Left hindlimb (tissue), 1 donor: ENCODE data around the gene CATSPER4.
"Not testable (repeated sequence)": the region's sequence is repeated elsewhere in the genome, so short reads cannot be mapped to it uniquely, and the experiment has no call there.

Experiments
- DNase-seq: peaks from one replicate; pipeline ENCODE4 v3.0.0-alpha.2; 2018

Gene CATSPER4

DNA sequence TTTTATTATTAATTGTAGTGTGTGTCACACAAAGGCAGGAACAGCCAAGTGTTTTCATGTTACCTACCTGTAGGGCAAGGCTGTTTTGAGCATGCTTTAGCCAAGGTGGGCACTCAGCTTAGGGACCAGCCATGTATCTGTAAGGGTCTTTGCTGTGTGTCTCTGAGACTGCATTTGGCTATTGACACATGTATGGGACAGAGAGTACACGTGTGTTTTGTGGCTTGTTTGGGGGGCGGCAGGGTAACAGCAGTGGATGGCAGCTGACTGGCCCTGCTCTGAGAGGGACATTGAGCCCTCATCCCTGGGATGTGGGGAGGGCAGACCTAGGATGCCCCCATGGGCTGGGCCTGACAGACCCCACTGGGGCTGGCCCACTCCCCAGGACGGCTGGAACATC is 6.9 kb downstream of the CATSPER4 start:
- DNase-seq, result no peak

DNA sequence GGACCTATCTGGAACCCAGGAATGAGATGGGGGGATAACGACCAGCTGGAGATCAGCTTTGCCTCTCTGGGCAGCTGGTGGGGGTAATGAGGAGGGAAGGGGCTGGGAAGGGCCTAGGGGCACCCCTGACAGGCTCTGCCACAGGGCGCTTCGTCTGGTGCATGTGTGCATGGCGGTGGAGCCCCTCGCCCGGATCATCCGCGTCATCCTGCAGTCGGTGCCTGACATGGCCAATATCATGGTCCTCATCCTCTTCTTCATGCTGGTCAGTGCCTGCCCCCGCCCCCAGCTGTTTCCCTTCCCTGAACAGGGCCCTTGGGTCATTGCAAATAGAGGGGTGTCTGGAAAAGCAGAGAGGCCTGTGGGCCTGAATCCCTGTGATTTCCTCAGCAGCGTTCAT is 7.4 kb downstream of the CATSPER4 start:
- DNase-seq, result no peak

DNA sequence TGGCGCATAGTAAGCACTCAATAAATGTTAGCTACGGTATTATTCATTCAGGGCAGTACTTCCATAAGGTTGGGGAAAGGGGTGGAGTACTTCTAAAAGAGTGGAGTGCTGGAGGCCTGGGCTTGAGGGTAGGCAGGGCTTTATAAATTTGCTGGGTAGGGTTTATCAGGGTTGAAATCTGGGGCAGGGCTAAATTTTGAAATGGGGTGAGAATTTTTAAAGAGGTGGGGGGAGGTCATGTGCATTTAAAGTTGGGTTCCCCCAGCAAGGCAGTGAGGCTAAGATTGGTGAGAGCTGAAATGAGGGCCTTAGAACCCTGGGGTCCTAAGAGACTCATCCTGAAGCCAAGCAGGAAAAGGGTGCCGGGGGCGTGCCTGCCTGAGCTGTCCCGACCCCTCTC is 10.0 kb downstream of the CATSPER4 start:
- DNase-seq, result no peak

DNA sequence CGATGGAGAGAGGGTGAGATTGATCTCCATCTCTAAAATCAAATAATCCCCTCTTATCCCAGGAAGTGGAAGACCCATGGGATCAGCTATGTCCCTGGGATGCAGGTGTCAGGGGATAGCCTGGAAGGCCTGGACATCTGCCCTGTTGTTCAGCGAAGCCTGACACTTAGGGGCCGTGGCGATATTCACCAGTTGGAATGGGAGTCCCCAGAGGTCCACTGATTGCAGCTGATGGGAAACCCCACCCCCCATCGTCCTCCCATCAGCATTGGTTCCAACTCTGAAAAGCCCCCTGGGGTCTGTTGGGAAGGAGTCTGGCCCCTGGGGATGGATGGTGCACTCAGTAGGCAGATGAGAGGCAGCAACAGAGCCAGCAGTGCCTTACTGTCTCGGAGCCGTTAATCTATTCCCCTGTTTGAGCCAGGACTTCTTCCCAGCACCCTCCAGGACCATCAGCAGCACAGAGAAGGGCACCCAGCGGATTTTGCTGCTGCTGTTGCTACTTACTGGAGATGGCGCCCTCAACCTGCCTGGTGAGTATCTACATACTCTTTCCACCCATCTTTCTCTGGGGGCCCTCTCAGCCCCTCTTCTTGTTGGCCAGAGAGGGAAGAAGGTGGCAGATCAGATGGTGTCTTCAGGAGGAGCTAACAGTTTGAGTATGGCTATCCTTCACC is 13.4 kb downstream of the CATSPER4 start:
- no peak for DNase-seq

DNA sequence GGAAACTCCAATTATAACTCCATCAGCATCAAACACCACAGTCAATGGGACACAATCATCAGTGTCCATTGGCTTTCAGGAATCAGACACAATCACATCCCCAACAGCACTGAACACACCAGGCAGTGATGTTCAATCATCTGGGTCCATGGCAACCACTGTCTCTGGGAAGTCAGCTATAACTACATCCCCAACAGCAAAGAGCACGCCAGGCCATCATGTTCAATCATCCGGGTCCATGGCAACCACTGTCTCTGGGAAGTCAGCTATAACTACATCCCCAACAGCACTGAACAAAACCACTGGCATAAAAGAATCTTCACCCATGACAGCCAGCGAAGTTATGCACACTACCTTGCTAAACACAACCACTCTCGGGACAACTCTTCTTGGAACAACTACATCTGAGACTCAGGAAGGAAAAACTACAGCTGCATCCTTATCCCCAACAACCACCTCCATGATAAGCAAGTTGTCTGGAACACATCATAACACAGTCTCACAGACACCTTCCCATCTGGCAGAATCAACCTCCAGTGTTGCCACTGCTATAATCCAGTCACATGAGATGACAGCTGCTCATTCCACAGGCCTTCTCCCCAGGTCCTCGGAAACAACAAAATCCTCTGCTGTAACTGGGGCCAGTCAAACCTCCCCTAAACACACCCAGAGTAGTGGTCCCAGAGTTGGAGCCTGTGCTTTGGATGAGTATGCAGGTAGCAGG is 19.9 kb downstream of the CATSPER4 start:
- DNase-seq, result no peak

DNA sequence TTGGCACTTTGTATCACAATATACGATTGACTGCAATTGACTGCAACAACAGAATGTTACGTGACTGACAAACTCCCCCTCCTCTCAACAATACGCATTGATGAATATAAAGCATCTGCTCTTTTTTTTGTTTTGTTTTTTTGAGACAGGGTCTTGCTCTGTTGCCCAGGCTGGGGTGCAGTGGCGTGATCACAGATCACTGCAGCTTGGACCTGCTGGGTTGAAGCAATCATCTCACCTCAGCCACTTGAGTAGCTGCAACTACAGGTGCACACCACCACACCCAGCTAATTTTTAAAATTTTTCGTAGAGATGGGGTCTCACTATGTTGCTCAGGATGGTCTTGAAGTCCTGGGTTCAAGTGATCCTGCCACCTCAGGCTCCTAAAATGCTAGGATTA is 22.3 kb downstream of the CATSPER4 start:
- DNase-seq, result no peak

DNA sequence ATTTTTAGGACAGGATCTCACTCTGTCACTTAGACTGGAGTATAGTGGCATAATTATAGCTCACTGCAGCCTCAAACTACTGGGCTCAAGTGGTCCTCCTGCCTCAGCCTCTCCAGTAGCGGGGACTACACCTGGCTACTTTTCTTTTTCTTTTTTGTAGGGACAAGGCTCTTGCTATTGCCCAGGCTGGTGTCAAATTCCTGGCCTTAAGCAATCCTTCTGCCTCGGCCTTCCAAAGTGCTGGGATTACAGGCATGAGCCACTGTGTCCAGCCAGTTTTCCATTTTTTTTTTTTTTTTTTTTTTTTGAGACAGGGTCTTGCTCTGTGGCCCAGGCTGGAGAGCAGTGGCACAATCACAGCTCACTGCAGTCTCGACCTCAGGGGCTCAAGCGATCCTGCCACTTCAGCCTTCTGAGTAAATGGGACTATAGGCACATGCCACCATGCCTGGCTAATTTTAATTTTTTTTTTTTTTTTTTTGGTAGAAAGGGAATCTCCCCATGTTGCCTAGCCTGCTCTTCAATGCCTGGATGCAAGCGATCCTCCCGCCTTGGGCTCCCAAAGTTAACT is 23.0 kb downstream of the CATSPER4 start:
- DNase-seq, result no peak

DNA sequence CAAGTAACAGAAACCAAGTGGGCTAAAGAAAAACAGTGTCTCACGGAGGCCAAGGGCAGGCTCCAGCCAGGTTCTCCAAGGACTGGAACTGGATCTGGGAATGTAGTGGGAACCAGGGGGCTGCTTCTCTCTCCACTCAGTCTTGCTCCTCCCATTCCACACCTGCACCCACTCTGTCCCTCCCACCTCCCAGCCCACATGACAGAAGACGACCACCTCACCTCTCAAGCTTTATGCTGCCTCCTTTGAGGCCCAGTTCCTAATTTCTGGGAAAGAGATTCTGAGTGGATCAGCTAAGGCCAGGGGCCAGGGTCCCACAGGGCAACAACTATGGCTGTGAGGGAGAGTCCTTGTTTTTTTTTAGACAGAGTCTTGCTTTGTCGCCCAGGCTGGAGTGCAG is 24.8 kb downstream of the CATSPER4 start:
- DNase-seq, result no peak

DNA sequence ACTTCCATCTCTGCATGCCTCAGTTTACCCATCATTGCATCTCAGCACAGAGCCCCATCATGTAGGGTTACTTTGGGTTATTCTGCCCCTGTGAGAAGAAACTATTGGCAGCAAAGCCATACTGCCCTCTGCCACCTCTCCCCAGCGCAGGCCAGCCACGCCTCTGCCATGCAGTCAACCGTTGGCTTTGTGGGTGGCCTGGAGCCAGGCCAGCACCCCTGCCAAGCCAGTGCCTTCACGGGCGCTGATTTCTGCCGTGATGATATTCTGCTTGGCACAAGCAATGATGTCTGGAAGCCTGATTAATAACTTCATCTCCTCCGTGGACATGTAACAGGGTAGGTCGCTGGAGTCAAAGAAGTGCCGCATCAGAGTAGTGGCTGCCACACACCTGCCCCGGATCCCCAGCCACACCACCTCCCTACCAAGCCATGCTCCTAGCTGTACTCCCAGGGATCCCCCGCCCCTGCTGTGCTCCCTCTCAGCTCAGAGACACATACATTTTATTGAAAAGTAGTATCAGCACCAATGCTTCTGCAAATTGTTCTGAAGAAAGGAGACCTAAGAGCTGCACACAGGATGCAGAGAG is 28.6 kb downstream of the CATSPER4 start:
- no peak for DNase-seq

DNA sequence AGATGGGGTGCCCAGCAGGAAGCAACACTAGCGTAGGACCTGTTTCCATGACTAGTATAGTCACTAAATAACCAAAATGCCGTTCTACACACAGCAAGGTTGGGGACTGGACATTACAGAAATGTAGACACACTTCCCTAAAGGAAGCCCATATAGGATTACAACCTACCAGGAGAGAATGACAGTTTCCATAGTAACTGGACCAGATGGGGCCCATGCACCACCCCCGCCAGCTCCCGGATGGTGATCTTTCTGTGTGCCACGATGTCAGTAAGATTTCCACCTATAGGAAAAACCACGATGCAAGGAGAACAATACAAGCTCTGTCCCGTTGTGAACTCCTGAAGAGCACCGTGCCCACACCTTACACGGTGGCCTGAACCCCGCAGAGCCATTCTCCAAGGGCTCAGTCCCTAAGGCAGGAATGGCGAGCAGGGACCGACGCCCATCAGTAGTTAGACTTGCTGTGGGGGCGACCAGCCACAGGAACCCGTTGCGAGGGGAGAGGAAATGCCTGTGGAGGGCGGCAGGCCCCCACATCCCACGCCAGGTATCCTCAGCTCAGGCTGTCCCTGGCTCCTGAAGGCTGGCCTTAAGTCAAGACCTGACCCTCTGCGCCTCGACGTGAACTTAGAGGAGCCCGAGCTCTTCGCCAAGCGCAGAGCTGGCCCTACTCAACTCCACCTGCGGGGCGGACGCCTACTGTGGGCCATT is 30.0 kb downstream of the CATSPER4 start:
- no peak for DNase-seq

DNA sequence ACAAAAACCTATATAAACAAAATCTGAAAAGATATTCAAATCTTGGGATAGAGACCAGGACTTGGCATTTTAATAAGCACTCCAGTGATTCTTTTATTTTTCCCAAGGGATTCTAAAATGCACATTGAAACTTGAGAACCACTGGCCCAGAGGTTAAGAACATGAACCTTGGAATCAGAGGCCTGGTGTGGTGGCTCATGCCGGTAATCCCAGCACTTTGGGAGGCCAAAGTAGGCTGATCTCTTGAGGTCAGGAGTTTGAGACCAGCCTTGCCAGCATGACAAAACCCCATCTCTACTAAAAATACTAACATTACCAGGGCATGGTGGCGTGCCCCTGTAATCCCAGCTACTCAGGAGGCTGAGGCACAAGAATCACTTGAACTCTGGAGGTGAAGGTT is 30.7 kb downstream of the CATSPER4 start:
- DNase-seq, result no peak

DNA sequence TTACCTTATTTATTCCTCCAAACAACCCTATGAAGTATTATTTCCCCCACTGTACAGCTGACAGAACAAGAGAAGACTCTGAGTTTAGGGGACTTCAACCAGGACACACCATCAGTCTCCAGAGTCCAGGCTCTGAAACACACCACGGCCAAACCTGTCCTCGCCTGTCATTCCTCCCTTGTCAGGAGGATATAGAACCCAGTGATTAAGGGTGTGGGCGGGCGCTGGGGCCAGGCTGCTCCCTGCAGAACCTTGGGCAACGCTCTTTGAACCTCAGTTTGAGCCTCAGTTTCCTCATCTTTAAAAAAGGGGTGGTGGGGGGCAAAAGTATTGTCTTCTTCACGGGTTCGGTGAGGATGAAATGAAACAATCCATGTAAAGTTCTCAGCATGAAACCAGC is 34.2 kb downstream of the CATSPER4 start:
- DNase-seq, result no peak

DNA sequence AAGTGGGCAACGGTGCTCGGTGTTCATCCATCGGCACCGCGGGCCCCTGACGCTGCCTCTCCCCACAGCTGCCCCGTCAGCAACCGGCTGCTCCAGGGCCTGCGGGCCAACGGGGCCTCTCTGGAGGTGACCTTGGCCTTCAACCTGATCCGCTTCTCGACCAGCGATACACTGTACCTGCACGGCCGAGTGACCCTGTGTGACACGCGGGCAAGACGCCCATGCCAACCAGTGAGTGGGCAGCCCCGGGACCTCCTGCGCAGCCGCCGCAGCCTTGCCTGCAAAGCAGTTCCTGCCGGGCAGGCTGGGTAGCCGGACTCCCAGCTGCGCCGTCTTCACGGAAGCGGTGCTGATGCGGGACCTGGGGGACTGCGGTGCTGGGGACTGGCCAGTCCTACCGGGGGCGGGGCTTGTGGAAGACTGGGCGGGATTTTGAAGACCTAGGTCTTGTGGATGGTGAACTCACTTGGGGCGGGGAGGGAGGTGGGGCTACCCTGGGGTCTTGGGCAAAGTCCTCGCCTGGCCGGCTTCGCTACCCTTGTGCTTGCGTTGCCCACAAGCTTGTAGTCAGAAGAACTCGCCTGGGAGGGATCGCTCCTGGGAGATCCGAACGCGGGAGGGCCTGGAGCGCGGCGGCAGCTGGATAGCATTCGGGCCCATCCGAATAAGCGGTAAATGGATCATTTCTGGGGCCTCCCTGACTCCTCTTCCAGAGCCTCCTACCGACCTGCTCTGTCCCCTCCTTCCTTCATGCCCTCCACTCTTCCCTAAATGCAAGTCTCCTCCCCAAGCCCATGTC is 34.8 kb downstream of the CATSPER4 start:
- DNase-seq, result peak; percentile 72

DNA sequence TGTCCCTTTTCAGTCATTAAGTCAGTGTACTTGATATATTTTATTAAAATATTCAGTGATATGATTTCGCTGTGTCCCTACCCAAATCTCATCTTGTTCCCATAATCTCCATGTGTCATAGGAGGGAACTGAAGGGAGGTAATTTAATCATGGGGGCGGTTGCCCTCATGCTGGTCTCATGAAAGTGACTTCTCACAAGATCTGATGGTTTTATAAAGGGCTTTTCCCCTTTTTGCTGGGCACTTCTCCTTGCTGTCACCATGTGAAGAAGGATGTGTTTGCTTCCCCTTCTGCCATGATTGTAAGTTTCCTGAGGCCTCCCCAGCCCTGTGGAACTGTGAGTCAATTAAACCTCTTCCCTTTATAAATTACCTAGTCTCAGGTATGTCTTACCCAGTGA is 40.3 kb downstream of the CATSPER4 start:
- DNase-seq, result not testable (repeated sequence)

DNA sequence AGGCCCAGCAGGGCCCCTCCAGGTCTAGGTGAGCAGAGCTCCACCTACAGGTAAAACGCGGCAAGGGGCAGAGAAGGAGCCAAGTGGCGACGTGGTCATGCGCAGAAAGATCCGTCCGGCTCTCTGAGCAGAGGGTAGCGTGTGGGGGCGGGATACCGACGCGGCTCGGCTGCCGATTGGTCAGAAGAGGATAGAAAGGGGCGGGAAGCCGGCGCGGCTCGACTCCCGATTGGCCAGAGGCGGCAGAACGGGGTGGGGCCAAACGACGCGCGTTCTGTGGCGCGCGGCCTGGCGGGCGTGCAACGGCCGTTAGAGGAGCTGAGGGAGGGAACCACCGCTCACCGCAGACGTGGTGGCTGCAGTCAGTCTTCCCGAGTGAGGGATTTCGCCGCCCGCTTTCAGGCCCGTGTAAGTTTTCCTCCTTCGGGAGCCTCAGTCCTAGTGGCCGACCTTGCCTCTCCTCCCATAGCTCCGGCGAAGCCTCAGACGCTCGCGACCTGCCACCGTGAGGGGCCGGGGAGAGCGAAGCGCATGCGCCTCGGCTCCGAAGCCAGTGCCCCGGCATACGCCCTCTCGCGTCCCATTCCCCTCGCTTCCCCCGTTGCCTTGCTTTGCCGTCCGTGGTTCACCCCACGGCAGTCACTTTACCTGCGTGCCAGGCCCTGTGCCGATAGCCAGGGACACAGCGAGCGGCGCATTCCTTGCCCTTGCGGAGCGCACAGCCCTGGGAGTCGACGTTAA is 43.7 kb downstream of the CATSPER4 start, which contains the start of gene CEP85:
TSS of gene CEP85 (plus strand) at position 298 of the 741 bp plus-strand sequence. CDS start 5,584 bp downstream, outside the sequence.
- peak; percentile 98 for DNase-seq

DNA sequence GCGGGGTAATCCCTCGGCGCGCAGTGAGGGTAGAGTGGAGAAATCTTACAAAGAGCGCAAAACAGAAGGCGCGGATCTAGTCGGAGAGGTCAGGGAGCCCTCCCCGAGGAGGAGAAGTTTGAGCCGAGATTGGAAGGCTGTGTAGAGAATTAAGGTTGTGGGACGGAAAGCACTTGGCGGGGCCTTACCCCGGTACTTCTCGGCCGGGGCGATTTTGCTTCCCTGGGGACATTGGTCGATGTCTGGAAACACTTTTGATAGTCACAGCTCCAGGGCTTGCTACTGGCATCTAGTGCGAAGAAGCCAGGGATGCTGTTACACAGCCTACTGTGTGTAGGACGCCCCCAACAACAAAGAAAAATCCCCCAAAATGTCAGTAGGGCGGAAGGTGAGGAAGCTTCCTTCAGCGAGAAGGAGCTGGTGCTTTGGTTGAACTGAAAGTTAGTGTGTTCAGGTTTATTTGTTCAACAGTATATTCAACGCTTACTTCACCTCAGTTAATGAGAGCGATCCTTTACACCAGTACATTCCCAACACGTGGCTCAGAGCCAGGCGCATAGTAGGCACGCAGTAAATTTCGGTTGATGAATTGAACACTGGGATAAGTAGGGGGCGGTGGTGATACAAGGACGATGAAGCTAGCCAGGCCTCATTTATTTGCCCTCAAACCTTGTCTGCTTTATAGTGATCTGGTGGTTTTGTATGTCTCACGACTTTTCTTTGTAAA is 44.4 kb downstream of the CATSPER4 start:
- DNase-seq, result no peak

DNA sequence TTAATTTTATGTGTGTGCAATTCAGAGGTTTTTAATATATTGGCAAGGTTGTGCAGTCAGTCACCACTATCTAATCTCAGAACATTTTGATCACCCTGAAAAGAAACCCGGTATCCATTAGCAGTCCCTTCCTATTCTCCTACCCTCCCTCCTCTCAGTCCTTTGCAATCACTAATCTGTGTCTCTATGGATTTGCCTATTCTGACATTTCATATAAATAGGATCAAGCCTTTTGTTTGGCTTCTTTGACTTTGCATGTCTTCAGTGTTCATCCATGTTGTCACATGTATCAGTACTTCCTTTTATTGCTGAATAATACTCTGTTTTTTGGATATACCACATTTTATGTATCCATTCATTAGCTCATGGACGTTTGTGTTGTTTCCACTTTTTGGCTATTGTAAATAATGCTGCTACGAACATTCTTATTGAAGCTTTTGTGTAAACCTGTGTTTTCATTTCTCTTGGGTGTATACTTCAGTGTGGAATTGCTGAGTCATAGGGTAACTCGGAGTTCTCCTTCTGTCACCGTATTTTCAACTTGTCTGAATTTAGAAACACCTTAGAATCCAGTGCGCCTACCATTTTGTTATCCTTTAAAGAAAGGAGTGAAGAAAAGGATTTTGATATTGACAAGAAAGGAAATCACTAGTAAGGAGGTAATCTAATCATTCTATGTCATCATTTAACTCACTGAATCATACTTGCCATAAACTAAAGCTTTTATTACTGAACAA is 47.0 kb downstream of the CATSPER4 start:
- no peak for DNase-seq

DNA sequence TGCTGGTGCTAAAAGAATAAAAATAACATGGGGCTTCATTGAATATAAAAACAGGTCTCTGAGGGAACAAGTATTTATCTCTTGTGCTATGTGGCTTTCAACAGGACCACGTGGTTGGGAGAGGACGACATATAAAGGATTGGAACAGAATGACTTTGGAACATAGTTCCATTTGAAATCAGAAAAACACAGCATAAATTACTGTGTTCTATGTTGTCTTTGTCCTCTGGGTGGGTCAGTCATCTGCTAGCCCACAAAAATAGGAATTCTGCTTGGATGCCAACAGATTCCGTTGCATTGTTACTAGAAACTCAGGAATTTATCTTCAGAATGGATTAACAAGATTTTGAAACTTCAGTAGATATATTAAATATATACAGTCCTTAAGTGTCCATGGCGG is 49.5 kb downstream of the CATSPER4 start:
- DNase-seq, result no peak
